ENCODE results near the gene DNAH2. TPM values are rescaled to one million over a fixed set of nuclear protein-coding genes. Genes with fewer than 3 reads are reported as not detected.

DNAH2 gene
- total RNA-seq, 4 donors from 2014 or later: 0.08 to 0.31 TPM; not detected in 2

GRCh38 chr17:7842380-7843256, 125.1 kb downstream of the DNAH2 start:
- 0% methylated on average over 2 to 8 of the region's 47 CpGs for WGBS, 2 donors (ENCODE audit: low coverage in 1 of 2)
- H3K4me3 ChIP-seq: peak overlapping the region; percentile 68 to 84
- peaks cover 0 to 38% of the 10 kb centered on the region in 2 donors for H3K36me3 ChIP-seq
- peaks cover 6 to 80% (median 35%) of the 10 kb centered on the region in 3 donors for H3K4me1 ChIP-seq
- no peaks in the 10 kb centered on the region for H3K27me3 ChIP-seq
- ATAC-seq: peak; percentile 24
- no peaks in the 10 kb centered on the region for H3K9me3 ChIP-seq
- peak overlapping the region; percentile 78 to 99 (median 94) for H3K27ac ChIP-seq
- peak; percentile 85 for TF ChIP-seq POLR2AphosphoS5 (IDR thresholded peaks at IDR 0.05)
- no peak for TF ChIP-seq CTCF (IDR thresholded peaks at IDR 0.05)
- TF ChIP-seq POLR2A (IDR thresholded peaks at IDR 0.05): peak; percentile 33 to 58
- TF ChIP-seq EP300 (IDR thresholded peaks at IDR 0.05): no peak

DNA sequence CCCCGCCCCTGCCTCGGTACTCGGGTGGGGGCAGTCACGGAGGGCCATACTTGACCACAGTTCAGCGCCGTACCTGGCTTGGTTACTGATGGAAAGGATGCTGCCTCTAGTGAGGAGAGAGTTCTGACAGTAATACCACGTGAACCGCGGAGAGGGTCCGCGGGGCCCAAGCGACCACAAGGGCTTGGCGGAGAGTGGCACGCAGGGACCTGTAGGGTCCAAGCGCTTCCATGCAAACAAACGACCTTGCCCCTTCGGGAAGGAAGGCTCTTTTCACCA, 125.7 kb downstream of the DNAH2 start:
- no peaks in the 10 kb centered on the region for H3K27me3 ChIP-seq
- no CpG with 5 or more reads among the region's 17 CpGs for WGBS, 2 donors (ENCODE audit: low coverage in 1 of 2)
- H3K4me1 ChIP-seq: peaks cover 4 to 74% (median 29%) of the 10 kb centered on the region in 3 donors
- H3K4me3 ChIP-seq: peak overlapping the region; percentile 68 to 84
- H3K27ac ChIP-seq: peak overlapping the region; percentile 78 to 99 (median 94)
- TF ChIP-seq POLR2AphosphoS5 (IDR thresholded peaks at IDR 0.05): no peak
- TF ChIP-seq POLR2A (IDR thresholded peaks at IDR 0.05): no peak
- no peak for TF ChIP-seq EP300 (IDR thresholded peaks at IDR 0.05)
- TF ChIP-seq CTCF (IDR thresholded peaks at IDR 0.05): no peak
- no peak for ATAC-seq
- peaks cover 0 to 44% of the 10 kb centered on the region in 2 donors for H3K36me3 ChIP-seq
- H3K9me3 ChIP-seq: no peaks in the 10 kb centered on the region

DNA sequence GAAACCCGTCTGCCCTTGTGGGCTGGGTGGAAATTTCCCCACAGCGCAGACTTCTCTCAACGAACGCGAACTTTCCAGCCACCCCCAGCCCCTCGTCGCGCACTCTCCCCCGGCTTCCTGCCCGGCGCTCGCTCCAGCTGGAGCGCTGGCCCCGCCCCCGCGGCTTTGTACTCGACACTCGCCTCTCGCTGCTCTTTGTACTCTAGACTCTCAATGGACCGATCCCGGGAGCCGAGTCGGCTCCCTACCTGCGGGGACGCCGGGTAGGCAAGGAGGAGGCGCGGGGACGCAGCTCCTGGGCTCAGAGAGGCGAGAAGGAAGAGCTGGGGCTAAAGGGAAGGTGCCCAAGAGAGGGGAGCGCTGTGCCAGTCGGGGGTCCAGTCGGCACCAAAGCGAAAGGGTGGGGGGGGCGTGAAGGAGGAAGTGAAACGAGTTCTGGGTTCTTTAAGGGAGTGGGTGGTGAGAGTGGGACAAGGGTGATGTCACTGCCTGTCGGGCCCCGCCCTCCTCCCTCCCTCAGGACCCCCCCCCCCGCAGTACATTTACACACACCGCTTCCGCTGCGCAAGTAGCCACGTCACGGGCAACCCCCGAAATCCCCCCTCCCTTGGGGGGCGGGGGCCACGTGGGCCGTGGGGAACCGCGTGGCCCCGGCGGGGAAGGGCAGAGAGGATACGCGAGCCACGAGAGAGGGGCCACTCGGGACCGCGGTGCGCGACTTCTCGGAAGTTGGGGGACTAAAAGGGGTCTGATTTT, 126.2 kb downstream of the DNAH2 start:
- peak overlapping the region; percentile 78 to 99 (median 94) for H3K27ac ChIP-seq
- no peaks in the 10 kb centered on the region for H3K9me3 ChIP-seq
- H3K36me3 ChIP-seq: peaks cover 0 to 49% of the 10 kb centered on the region in 2 donors
- peak overlapping the region; percentile 68 to 84 for H3K4me3 ChIP-seq
- H3K27me3 ChIP-seq: no peaks in the 10 kb centered on the region
- 0 to 1% methylated on average over 3 to 15 of the region's 61 CpGs for WGBS, 2 donors (ENCODE audit: low coverage in 1 of 2)
- H3K4me1 ChIP-seq: peaks cover 4 to 69% (median 24%) of the 10 kb centered on the region in 3 donors
- TF ChIP-seq CTCF (IDR thresholded peaks at IDR 0.05) (no peak), POLR2A (IDR thresholded peaks at IDR 0.05) (peak in 1 of 2 donors; percentile 14), POLR2AphosphoS5 (IDR thresholded peaks at IDR 0.05) (peak; percentile 32)
- ATAC-seq: peak; percentile 8

- peak; percentile 32 to 54 for TF ChIP-seq POLR2A (IDR thresholded peaks at IDR 0.05)
- TF ChIP-seq CTCF (IDR thresholded peaks at IDR 0.05): no peak
- TF ChIP-seq EP300 (IDR thresholded peaks at IDR 0.05): no peak
- TF ChIP-seq POLR2AphosphoS5 (IDR thresholded peaks at IDR 0.05): peak; percentile 60
- Histone ChIP-seq H3K27ac (peak overlapping the region; percentile 78 to 99 (median 94)), H3K27me3 (no peaks in the 10 kb centered on the region), H3K4me3 (peak overlapping the region; percentile 68 to 84), H3K36me3 (peaks cover 0 to 58% of the 10 kb centered on the region in 2 donors), H3K4me1 (peaks cover 4 to 61% (median 16%) of the 10 kb centered on the region in 3 donors), H3K9me3 (no peaks in the 10 kb centered on the region)
- WGBS, 2 donors (ENCODE audit: low coverage in 1 of 2): 0% methylated on average over 1 to 14 of the region's 71 CpGs
- peak; percentile 82 for ATAC-seq
These were observed 127.0 kb downstream of the DNAH2 start for GRCh38 chr17:7844292-7845154.
